Retinal pigment epithelial cell (primary cell): Measurements from ENCODE around the gene FBXO44.

Source experiments
- DNase-seq: peaks from one replicate; pipeline ENCODE4 v3.0.0-alpha.2; 2010; ENCODE audit warnings: low read depth
- H3K4me3 ChIP-seq: 2 replicates; pipeline ENCODE4 v1.5.1; 2011; ENCODE audit warnings: mild to moderate bottlenecking, low read length, control low read depth, moderate library complexity
- CTCF ChIP-seq: conservative IDR thresholded peaks from 2 replicates; pipeline ENCODE4 v1.5.1; 2011; ENCODE audit warnings: low read depth, low read length, control low read depth, inconsistent platforms

The FBXO44 gene

DNA sequence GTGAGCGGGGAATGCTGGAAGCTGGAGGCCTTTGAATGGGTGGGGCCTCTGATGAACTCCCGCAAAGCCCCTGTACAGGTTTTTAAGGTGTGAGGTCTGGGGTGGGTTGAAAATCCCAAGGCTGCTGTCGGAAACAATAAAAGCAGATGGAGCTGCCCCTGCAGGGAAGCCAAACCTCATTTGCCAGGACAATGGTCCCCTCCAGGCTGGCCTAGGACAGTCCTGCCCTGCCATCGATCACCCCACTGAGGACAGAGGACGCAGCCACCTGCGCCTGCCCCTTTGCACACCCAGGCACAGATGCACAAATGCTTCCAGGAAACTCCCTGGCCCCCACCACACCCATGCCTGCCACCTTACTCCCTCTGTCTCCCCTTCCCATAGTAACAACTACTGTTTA is 41.2 kb downstream of the FBXO44 start:
- H3K4me3 ChIP-seq = no peak overlapping the region
- TF ChIP-seq CTCF = no peak
- no peak for DNase-seq

DNA sequence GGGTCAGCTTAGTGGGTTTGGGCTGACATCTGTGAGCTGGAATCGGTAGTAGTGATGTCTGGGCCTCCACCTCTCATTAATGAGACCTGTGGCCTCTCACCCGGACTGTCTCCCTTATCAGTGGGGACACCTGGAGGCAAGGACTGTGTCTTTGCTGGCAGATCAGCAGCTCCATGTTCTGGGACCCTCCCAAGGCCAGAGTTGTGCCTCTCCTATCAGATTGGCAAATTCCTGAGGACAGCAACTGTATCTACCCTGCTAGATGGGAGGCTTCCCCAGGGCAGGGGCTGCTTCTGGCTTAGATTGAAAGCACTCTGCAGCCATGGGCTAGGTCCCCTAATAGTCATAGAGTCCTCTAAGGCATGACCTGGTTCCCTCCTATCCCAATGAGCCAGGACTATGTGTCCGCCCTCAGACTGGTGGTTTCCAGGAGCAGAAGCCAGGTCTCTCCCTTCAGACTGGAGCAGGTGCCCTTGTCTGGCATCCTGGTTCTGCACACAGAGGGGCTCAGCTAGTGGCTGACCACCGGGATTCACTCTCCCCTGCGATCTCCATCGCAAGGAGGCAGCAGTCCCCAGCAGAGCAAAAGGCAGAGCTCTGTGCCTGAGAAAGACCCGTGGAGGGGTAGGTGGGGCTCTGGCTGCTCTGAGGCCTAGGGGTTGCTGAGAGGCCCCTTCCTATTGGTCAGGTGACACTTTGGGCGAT is 42.7 kb downstream of the FBXO44 start:
- H3K4me3 ChIP-seq = no peak overlapping the region
- DNase-seq = no peak
- no peak for TF ChIP-seq CTCF

GRCh38 chr1:11697893-11698210 is 43.2 kb downstream of the FBXO44 start:
- TF ChIP-seq CTCF = no peak
- H3K4me3 ChIP-seq = no peak overlapping the region
- no peak for DNase-seq

DNA sequence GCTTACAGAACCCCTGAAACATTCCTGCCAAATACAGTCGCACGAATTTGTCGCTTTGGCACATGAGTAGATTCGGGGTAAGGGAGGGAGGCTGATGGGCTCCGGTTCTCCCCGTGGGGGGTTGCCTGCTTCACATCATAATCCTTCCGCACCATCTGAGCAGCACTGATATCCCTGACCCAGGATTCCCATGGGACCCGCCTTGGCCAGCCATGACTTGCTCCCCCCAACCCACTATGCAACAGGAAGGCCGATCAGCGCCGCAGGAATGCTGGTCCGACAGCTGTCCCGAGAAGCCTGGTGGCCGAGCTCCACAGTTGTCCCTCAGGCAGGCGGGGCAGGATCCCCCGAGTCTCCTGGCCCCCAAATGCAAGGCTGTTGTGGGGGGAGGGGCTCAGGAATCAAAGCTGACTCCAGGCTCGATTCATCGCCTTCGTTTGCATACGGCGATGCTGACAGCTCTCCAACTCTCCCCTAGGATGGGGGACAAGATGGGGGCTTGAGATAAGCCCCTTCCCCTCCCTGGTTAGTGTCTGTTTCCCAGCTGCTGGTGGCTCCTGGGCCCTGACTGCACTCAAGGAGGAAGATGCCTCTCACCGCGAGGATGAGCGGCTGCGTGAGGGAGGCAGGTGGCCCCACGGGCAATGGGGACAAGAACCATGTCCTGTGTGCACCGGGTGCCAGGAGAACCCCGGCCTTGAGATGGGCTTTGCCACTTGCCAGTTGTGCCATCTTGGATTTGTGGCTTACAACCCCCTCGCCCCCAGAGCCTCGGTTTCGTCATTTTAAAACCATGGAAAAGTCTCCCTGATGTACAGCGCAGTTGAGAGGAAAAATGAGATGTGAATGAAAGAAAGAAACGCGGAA is 46.2 kb downstream of the FBXO44 start:
- H3K4me3 ChIP-seq = no peak overlapping the region
- DNase-seq = no peak
- no peak for TF ChIP-seq CTCF

GRCh38 chr1:11701551-11701961 is 46.9 kb downstream of the FBXO44 start:
- no peak for TF ChIP-seq CTCF
- DNase-seq = no peak
- H3K4me3 ChIP-seq = no peak overlapping the region

GRCh38 chr1:11701981-11702803 is 47.5 kb downstream of the FBXO44 start:
- DNase-seq = no peak
- no peak for TF ChIP-seq CTCF
- H3K4me3 ChIP-seq = no peak overlapping the region
